Activated B cell treated with CpG ODN at 0.5 μM for 24 hours (primary cell): ENCODE measurements around the gene PES1. TPM values are rescaled to one million over a fixed set of nuclear protein-coding genes. Genes with fewer than 3 reads are reported as not detected.

Source experiments
- ATAC-seq: fragments of 200-7000 bp; cut with Tn5 transposase; one replicate; pipeline ENCODE4 v1.10.0; 2021; ENCODE audit warnings: low read depth, mild to moderate bottlenecking, moderate library complexity
- CTCF ChIA-PET: fragments of 350-600 bp; sonication (Branson Sonifier 250); formaldehyde crosslinking; loops from one replicate; lab custom pipeline; 2021; ENCODE audit warnings: antibody characterized with exemption; lab: Charles Lee
- POLR2A ChIA-PET: fragments of 350-600 bp; sonication (Branson Sonifier 250); formaldehyde crosslinking; loops from one replicate; lab custom pipeline; 2021; ENCODE audit warnings: antibody characterized with exemption; lab: Charles Lee
- DNase-seq: peaks from one replicate; pipeline ENCODE4 v3.0.0; 2022
- H3K27ac Mint-ChIP-seq: one replicate; pipeline ENCODE4 v1.8.0; 2020; ENCODE audit warnings: mixed read lengths
- H3K27me3 Mint-ChIP-seq: one replicate; pipeline ENCODE4 v1.8.0; 2021; ENCODE audit warnings: mixed read lengths
- H3K36me3 Mint-ChIP-seq: one replicate; pipeline ENCODE4 v1.8.0; 2021; ENCODE audit warnings: low read depth, mixed read lengths
- H3K4me1 Mint-ChIP-seq: one replicate; pipeline ENCODE4 v1.8.0; 2021; ENCODE audit warnings: mixed read lengths
- H3K4me3 Mint-ChIP-seq: one replicate; pipeline ENCODE4 v1.8.0; 2020; ENCODE audit warnings: mild to moderate bottlenecking, mixed read lengths
- H3K9me3 Mint-ChIP-seq: one replicate; pipeline ENCODE4 v1.8.0; 2020; ENCODE audit warnings: mixed read lengths
- CTCF ChIP-seq: fragments of 200-600 bp; IDR thresholded peaks from one replicate; pipeline ENCODE4 v1.8.0; 2022; ENCODE audit warnings: antibody characterized with exemption, mild to moderate bottlenecking
- intact Hi-C: fragments of 100-400 bp; cut with micrococcal nuclease; formaldehyde crosslinking; loops from one replicate; pipeline ENCODE4 v1.15.1; 2024
- total RNA-seq: library from RNA; stranded (reverse); gene quantifications from 2 replicates; pipeline ENCODE4 v1.2.3, GENCODE V29; 2022

PES1 gene
- total RNA-seq, 1 donor from 2014 or later: 124 TPM

- Mint-ChIP-seq H3K9me3 (no peaks in the 10 kb centered on the region), H3K36me3 (no peaks in the 10 kb centered on the region), H3K27ac (no peak overlapping the region), H3K27me3 (peaks cover 12% of the 10 kb centered on the region), H3K4me3 (no peak overlapping the region), H3K4me1 (no peaks in the 10 kb centered on the region)
- ChIA-PET CTCF (interaction anchor here (0.6 kb wide), 1 partner anchor 1313 kb away, joined by 3 read pairs; no protein-coding TSS in a partner anchor), POLR2A (no interaction called here)
- intact Hi-C loops: no loop called here
- ATAC-seq (no peak), DNase-seq (no peak)
- TF ChIP-seq CTCF: no peak
Measured at GRCh38 chr22:30615543-30615954, 23.8 kb upstream of the PES1 start.

- intact Hi-C loops: no loop called here
- DNase-seq: no peak
- ChIA-PET CTCF (no interaction called here), POLR2A (no interaction called here)
- H3K36me3 Mint-ChIP-seq: no peaks in the 10 kb centered on the region
- H3K27ac Mint-ChIP-seq: no peak overlapping the region
- no peaks in the 10 kb centered on the region for H3K9me3 Mint-ChIP-seq
- TF ChIP-seq CTCF: no peak
- peaks cover 12% of the 10 kb centered on the region for H3K27me3 Mint-ChIP-seq
- H3K4me1 Mint-ChIP-seq: no peaks in the 10 kb centered on the region
- ATAC-seq: no peak
- no peak overlapping the region for H3K4me3 Mint-ChIP-seq
Measured at GRCh38 chr22:30614879-30615278, 23.2 kb upstream of the PES1 start.

GRCh38 chr22:30614268-30614667 is 22.6 kb upstream of the PES1 start:
- no peak for DNase-seq
- H3K9me3 Mint-ChIP-seq: no peaks in the 10 kb centered on the region
- no peak overlapping the region for H3K4me3 Mint-ChIP-seq
- intact Hi-C loops: no loop called here
- H3K4me1 Mint-ChIP-seq: peaks cover 2% of the 10 kb centered on the region
- no peak for ATAC-seq
- POLR2A ChIA-PET: no interaction called here
- CTCF ChIA-PET: no interaction called here
- H3K27ac Mint-ChIP-seq: no peak overlapping the region
- no peaks in the 10 kb centered on the region for H3K36me3 Mint-ChIP-seq
- TF ChIP-seq CTCF: no peak
- peaks cover 12% of the 10 kb centered on the region for H3K27me3 Mint-ChIP-seq

GRCh38 chr22:30612789-30613188 is 21.1 kb upstream of the PES1 start:
- Mint-ChIP-seq H3K9me3 (no peaks in the 10 kb centered on the region), H3K4me3 (no peak overlapping the region), H3K36me3 (no peaks in the 10 kb centered on the region), H3K4me1 (peaks cover 13% of the 10 kb centered on the region), H3K27ac (no peak overlapping the region), H3K27me3 (peaks cover 12% of the 10 kb centered on the region)
- ATAC-seq (no peak), DNase-seq (no peak)
- CTCF ChIA-PET: no interaction called here
- TF ChIP-seq CTCF: no peak
- POLR2A ChIA-PET: no interaction called here
- intact Hi-C loops: no loop called here

- DNase-seq (no peak), ATAC-seq (no peak)
- Mint-ChIP-seq H3K27me3 (peaks cover 8% of the 10 kb centered on the region), H3K36me3 (no peaks in the 10 kb centered on the region), H3K4me1 (peaks cover 27% of the 10 kb centered on the region), H3K9me3 (no peaks in the 10 kb centered on the region), H3K4me3 (no peak overlapping the region), H3K27ac (no peak overlapping the region)
- ChIA-PET CTCF (no interaction called here), POLR2A (no interaction called here)
- no peak for TF ChIP-seq CTCF
- intact Hi-C loops: no loop called here
Measured at GRCh38 chr22:30611197-30611596, 19.5 kb upstream of the PES1 start.
